ENCODE measurements around the gene USP17L11.
"Not testable (repeated sequence)": the region's sequence is repeated elsewhere in the genome, so short reads cannot be mapped to it uniquely, and the experiment has no call there.

Gene USP17L11, protein sequence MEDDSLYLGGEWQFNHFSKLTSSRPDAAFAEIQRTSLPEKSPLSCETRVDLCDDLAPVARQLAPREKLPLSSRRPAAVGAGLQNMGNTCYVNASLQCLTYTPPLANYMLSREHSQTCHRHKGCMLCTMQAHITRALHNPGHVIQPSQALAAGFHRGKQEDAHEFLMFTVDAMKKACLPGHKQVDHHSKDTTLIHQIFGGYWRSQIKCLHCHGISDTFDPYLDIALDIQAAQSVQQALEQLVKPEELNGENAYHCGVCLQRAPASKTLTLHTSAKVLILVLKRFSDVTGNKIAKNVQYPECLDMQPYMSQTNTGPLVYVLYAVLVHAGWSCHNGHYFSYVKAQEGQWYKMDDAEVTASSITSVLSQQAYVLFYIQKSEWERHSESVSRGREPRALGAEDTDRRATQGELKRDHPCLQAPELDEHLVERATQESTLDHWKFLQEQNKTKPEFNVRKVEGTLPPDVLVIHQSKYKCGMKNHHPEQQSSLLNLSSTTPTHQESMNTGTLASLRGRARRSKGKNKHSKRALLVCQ

DNA sequence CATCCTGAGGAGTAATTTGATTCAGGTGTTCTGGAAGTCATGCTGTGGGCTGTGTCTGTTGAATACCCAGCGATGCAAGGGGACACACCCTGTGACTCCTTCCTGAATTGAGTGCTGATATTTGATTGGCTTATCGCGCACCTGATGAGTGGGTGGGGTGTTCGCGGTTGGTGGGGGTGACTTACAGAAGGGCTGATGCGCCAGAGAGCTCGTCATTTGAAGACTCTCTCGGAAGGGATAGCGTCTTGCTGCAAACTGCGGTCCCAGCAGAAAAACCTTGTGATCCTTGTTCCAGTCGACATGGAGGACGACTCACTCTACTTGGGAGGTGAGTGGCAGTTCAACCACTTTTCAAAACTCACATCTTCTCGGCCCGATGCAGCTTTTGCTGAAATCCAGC, at the start of gene USP17L11:
Gene USP17L11 (plus strand): TSS at position 301 of the 400 bp plus-strand sequence. CDS start 0 bp downstream, at position 301.
- not testable (repeated sequence) for DNase-seq

DNA sequence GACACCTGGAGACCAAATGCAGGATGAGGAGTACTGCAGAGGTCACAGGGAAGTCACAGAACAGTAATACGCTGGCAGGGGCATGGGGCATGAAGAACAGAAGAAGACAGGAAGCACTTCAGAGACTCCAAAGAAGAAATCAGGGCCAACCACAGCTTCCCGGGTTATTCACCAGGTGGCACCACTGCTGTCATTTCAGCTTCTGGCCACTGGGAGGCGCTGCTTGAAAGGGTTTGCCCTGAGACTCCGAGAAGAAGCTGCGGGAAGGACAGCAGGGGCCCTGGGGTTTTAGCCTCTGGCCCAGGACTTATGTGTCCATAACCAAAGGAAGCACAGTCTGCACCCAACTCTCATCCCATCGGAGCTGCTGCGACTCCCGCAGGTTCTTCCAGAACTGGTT, 49.2 kb upstream of the USP17L11 start:
- not testable (repeated sequence) for DNase-seq

DNA sequence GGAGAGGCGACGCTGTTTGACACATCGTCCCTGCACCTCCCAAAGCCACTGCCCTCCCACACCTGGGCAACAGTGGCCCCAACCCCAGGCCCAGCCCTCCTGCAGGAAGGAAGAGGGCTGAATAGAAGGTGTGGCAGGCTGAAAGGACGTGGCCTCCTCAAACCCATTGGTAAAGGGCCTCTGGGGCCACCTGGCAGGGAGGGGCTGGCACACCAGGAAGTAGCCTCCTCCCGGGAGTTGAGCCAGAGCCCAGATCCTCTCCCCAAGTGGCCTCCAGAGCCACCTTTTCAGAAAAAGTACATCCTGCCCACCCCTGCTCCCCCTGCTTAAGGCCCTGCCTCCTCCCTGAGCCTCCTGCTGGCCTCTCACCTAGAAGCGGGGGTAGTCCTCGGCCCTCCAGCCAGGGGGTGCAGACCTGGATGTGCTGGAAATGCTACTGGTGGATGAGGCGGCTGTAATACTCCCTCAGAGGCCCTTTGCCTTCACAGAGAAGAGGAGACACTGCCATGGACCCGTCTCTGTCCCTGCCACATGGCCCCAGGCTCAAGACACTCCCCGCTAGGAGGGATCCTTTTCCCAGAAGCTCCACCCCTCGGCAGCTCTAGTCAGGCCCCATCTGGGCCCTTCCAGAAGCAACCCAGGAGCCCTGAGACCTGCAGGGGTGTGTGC, 45.3 kb upstream of the USP17L11 start, which contains the start of gene FAM90A26:
Gene FAM90A26 (plus strand): TSS at position 619 of the 669 bp plus-strand sequence. CDS start 2,764 bp downstream, outside the sequence.
- not testable (repeated sequence) for DNase-seq

DNA sequence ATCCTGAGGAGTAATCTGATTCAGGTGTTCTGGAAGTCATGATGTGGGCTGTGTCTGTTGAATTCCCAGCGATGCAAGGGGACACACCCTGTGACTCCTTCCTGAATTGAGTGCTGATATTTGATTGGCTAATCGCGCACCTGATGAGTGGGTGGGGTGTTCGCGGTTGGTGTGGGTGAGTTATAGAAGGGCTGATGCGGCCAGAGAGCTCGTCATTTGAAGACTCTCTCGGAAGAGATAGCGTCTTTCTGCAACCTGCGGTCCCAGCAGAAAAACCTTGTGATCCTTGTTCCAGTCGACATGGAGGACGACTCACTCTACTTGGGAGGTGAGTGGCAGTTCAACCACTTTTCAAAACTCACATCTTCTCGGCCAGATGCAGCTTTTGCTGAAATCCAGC, 4.8 kb upstream of the USP17L11 start, which contains the start of gene USP17L10:
Gene USP17L10 (plus strand): TSS at position 301 of the 400 bp plus-strand sequence. CDS start 0 bp downstream, at position 301.
- DNase-seq = not testable (repeated sequence)

DNA sequence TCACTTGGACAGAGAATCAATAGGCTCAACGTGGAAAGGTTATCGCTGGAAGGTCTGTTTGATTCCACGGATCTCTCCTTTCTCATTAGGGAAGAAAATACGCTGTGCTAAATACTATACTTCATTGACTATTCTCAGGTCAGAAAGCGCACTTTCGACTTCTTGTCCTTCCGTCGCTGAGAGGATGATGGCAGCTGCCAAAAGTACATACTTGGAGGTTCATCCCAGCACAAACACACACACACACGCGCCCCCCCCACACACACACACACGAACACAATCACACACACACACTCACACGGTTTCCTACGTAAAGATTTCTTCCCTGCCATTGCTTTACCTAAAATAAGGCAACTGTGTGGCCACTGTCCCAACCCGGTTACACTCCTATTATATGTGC, 504 bp upstream of the USP17L11 start:
- not testable (repeated sequence) for DNase-seq

DNA sequence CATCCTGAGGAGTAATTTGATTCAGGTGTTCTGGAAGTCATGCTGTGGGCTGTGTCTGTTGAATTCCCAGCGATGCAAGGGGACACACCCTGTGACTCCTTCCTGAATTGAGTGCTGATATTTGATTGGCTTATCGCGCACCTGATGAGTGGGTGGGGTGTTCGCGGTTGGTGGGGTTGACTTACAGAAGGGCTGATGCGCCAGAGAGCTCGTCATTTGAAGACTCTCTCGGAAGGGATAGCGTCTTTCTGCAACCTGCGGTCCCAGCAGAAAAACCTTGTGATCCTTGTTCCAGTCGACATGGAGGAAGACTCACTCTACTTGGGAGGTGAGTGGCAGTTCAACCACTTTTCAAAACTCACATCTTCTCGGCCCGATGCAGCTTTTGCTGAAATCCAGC, 4.6 kb downstream of the USP17L11 start, which contains the start of gene USP17L12:
Gene USP17L12 (plus strand): TSS at position 301 of the 400 bp plus-strand sequence. CDS start 0 bp downstream, at position 301.
- not testable (repeated sequence) for DNase-seq

DNA sequence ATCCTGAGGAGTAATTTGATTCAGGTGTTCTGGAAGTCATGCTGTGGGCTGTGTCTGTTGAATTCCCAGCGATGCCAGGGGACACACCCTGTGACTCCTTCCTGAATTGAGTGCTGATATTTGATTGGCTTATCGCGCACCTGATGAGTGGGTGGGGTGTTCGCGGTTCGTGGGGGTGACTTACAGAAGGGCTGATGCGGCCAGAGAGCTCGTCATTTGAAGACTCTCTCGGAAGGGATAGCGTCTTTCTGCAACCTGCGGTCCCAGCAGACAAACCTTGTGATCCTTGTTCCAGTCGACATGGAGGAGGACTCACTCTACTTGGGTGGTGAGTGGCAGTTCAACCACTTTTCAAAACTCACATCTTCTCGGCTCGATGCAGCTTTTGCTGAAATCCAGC, 9.4 kb downstream of the USP17L11 start, which contains the start of gene USP17L13:
Gene USP17L13 (plus strand): TSS at position 301 of the 400 bp plus-strand sequence. CDS start 0 bp downstream, at position 301.
- not testable (repeated sequence) for DNase-seq

DNA sequence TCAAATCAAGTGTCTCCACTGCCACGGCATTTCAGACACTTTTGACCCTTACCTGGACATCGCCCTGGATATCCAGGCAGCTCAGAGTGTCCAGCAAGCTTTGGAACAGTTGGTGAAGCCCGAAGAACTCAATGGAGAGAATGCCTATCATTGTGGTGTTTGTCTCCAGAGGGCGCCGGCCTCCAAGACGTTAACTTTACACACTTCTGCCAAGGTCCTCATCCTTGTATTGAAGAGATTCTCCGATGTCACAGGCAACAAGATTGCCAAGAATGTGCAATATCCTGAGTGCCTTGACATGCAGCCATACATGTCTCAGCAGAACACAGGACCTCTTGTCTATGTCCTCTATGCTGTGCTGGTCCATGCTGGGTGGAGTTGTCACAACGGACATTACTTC, 15.0 kb downstream of the USP17L11 start:
- not testable (repeated sequence) for DNase-seq

DNA sequence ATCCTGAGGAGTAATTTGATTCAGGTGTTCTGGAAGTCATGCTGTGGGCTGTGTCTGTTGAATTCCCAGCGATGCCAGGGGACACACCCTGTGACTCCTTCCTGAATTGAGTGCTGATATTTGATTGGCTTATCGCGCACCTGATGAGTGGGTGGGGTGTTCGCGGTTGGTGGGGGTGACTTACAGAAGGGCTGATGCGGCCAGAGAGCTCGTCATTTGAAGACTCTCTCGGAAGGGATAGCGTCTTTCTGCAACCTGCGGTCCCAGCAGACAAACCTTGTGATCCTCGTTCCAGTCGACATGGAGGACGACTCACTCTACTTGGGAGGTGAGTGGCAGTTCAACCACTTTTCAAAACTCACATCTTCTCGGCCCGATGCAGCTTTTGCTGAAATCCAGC, 18.9 kb downstream of the USP17L11 start, which contains the start of gene USP17L15:
Gene USP17L15 (plus strand): TSS at position 301 of the 400 bp plus-strand sequence. CDS start 0 bp downstream, at position 301.
- not testable (repeated sequence) for DNase-seq

DNA sequence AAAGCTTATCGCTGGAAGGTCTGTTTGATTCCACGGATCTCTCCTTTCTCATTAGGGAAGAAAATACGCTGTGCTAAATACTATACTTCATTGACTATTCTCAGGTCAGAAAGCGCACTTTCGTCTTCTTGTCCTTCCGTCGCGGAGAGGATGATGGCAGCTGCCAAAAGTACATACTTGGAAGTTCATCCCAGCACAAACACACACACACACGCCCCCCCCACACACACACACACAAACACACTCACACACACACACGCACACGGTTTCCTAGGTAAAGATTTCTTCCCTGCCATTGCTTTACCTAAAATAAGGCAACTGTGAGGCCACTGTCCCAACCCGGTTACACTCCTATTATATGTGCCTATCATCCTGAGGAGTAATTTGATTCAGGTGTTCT, 23.3 kb downstream of the USP17L11 start:
- not testable (repeated sequence) for DNase-seq

DNA sequence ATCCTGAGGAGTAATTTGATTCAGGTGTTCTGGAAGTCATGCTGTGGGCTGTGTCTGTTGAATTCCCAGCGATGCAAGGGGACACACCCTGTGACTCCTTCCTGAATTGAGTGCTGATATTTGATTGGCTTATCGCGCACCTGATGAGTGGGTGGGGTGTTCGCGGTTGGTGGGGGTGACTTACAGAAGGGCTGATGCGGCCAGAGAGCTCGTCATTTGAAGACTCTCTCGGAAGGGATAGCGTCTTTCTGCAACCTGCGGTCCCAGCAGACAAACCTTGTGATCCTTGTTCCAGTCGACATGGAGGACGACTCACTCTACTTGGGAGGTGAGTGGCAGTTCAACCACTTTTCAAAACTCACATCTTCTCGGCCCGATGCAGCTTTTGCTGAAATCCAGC, 28.4 kb downstream of the USP17L11 start, which contains the start of gene USP17L17:
Gene USP17L17 (plus strand): TSS at position 301 of the 400 bp plus-strand sequence. CDS start 0 bp downstream, at position 301.
- not testable (repeated sequence) for DNase-seq

DNA sequence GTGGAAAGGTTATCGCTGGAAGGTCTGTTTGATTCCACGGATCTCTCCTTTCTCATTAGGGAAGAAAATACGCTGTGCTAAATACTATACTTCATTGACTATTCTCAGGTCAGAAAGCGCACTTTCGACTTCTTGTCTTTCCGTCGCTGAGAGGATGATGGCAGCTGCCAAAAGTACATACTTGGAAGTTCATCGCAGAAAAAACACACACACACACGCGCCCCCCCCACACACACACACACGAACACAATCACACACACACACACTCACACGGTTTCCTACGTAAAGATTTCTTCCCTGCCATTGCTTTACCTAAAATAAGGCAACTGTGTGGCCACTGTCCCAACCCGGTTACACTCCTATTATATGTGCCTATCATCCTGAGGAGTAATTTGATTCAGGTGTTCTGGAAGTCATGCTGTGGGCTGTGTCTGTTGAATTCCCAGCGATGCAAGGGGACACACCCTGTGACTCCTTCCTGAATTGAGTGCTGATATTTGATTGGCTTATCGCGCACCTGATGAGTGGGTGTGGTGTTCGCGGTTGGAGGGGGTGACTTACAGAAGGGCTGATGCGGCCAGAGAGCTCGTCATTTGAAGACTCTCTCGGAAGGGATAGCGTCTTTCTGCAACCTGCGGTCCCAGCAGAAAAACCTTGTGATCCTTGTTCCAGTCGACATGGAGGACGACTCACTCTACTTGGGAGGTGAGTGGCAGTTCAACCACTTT, 32.9 kb downstream of the USP17L11 start, which contains the start of gene USP17L18:
Gene USP17L18 (plus strand): TSS at position 678 of the 728 bp plus-strand sequence. CDS start 0 bp downstream, at position 678.
- not testable (repeated sequence) for DNase-seq

DNA sequence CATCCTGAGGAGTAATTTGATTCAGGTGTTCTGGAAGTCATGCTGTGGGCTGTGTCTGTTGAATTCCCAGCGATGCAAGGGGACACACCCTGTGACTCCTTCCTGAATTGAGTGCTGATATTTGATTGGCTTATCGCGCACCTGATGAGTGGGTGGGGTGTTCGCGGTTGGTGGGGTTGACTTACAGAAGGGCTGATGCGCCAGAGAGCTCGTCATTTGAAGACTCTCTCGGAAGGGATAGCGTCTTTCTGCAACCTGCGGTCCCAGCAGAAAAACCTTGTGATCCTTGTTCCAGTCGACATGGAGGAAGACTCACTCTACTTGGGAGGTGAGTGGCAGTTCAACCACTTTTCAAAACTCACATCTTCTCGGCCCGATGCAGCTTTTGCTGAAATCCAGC, 37.9 kb downstream of the USP17L11 start, which contains the start of gene USP17L19:
Gene USP17L19 (plus strand): TSS at position 301 of the 400 bp plus-strand sequence. CDS start 0 bp downstream, at position 301.
- DNase-seq = not testable (repeated sequence)

DNA sequence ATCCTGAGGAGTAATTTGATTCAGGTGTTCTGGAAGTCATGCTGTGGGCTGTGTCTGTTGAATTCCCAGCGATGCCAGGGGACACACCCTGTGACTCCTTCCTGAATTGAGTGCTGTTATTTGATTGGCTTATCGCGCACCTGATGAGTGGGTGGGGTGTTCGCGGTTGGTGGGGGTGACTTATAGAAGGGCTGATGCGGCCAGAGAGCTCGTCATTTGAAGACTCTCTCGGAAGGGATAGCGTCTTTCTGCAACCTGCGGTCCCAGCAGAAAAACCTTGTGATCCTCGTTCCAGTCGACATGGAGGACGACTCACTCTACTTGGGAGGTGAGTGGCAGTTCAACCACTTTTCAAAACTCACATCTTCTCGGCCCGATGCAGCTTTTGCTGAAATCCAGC, 42.6 kb downstream of the USP17L11 start, which contains the start of gene USP17L20:
Gene USP17L20 (plus strand): TSS at position 301 of the 400 bp plus-strand sequence. CDS start 0 bp downstream, at position 301.
- not testable (repeated sequence) for DNase-seq

DNA sequence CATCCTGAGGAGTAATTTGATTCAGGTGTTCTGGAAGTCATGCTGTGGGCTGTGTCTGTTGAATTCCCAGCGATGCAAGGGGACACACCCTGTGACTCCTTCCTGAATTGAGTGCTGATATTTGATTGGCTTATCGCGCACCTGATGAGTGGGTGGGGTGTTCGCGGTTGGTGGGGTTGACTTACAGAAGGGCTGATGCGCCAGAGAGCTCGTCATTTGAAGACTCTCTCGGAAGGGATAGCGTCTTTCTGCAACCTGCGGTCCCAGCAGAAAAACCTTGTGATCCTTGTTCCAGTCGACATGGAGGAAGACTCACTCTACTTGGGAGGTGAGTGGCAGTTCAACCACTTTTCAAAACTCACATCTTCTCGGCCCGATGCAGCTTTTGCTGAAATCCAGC, 47.4 kb downstream of the USP17L11 start, which contains the start of gene USP17L21:
Gene USP17L21 (plus strand): TSS at position 301 of the 400 bp plus-strand sequence. CDS start 0 bp downstream, at position 301.
- not testable (repeated sequence) for DNase-seq
